Midbrain (tissue), 1 donor: Measurements from ENCODE around the gene STKLD1.
"Not testable (repeated sequence)": the region's sequence is repeated elsewhere in the genome, so short reads cannot be mapped to it uniquely, and the experiment has no call there.

Experiments used
- DNase-seq: peaks from one replicate; lab custom pipeline; 2025; lab: John Stamatoyannopoulos, UW

STKLD1 gene

GRCh38 chr9:133375724-133376654 is at the start of gene STKLD1, which contains the start of gene SURF4:
STKLD1 (plus strand) TSS chr9:133376366; CDS start chr9:133376474, 108 bp downstream.
SURF4 (minus strand) TSS chr9:133376060; CDS start chr9:133375969, 91 bp downstream.
- peak; percentile 95 for DNase-seq

DNA sequence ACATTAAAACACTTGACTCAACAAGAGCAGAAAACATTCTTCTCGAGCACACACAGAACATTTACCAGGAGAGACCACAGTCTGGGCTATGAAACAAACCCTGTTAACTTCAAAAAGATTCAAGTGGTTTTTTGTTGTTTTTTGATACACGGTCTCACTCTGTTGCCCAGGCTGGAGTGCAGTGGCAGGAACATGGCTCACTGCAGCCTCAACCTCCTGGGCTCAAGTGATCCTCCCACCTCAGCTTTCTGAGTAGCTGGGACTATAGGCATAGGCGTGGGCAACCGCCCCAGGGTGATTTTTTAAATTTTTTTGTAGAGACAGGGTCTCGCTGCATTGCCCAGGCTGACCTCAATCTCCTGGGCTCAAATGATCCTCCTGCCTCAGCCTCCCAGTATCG is 49.1 kb upstream of the STKLD1 start:
- DNase-seq = not testable (repeated sequence)

DNA sequence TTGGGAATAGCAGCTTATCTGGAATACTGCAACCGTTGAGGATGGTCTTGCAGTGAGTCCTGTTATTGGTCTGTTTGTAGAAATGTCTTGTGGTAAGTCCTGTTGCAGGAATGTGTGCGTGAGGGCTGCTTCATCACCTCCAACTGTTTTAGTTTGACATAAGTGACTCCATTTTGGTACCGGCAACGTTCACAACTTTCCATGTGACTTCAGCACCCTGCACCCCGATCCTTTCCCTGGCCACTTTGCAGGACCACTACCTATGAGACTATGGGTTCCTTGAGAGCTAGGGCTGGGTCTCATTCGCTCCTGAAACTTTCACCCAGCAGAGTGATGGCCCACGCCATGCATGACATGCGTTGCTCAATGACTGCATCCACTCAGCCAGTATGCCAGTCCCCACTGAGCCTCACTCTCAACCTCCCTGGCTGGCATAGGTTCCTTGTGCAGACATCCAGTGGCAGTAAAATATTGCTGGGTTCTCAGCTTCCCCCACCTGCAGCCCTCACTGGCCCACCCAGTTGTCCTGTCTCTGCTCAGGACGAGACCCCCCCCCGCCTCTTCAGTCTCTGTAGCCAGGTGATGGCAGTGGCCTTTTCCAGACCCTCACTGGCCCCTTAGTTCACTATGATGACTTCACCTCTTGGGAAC is 48.2 kb upstream of the STKLD1 start:
- no peak for DNase-seq

GRCh38 chr9:133329306-133330156 is 46.6 kb upstream of the STKLD1 start:
- not testable (repeated sequence) for DNase-seq

GRCh38 chr9:133331221-133331620 is 44.9 kb upstream of the STKLD1 start:
- no peak for DNase-seq

GRCh38 chr9:133331641-133332380 is 44.4 kb upstream of the STKLD1 start:
- DNase-seq = no peak

GRCh38 chr9:133332381-133332730 is 43.8 kb upstream of the STKLD1 start:
- no peak for DNase-seq

DNA sequence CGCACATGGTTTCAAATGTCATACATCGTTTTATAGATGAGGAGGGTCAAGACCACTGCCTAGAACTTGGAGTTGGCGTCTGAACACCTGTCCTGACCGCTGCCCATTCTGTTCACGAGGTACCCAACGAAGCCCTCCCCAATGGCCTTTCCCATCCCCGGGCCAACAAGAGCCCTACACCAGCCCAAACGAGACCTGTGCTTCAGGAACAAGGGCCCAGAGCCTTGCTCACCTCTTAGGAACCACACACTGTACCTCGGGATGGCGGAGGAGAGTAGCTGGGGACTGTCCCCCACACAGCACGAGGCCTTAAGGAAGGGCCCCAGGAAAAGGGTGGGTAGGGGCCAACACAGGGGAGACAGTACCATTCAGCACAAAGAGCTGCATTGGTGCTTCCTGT is 43.2 kb upstream of the STKLD1 start:
- no peak for DNase-seq

DNA sequence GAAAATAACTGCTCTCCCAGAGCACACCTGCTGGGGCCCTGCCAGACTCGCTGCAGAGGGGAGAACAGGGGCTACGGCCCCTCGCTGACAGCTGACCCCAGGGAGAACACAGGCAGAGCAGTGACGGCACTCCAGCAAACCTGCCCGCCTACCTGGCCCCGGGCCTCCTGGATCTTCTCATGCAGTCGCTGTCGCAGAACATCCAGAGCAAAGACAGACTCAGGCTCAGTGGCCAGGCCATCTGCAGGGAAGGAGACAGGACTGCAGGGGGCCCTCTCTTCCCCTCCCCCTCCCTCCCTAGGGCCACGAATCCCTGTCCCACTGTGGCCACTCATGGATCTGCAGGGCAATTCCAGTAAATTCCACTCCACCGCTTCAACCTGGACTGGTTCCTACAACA is 42.6 kb upstream of the STKLD1 start:
- DNase-seq = no peak

GRCh38 chr9:133334161-133334560 is 42.0 kb upstream of the STKLD1 start:
- no peak for DNase-seq

DNA sequence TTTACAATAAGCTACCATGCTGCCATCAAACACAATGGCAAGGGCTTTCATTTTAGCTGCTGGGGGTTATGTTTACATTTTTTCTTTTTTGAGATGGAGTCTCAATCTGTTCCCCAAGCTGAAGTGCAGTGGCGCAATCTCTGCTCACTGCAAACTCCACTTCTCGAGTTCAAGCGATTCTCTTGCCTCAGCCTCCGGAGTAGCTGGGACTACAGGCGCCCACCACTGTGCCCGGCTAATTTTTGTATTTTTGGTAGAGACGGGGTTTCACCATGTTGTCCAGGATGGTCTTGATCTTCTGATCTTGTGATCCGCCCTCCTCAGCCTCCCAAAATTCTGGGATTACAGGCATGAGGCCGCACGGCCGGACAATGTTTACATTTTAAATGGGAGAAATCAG is 41.3 kb upstream of the STKLD1 start:
- DNase-seq = not testable (repeated sequence)

DNA sequence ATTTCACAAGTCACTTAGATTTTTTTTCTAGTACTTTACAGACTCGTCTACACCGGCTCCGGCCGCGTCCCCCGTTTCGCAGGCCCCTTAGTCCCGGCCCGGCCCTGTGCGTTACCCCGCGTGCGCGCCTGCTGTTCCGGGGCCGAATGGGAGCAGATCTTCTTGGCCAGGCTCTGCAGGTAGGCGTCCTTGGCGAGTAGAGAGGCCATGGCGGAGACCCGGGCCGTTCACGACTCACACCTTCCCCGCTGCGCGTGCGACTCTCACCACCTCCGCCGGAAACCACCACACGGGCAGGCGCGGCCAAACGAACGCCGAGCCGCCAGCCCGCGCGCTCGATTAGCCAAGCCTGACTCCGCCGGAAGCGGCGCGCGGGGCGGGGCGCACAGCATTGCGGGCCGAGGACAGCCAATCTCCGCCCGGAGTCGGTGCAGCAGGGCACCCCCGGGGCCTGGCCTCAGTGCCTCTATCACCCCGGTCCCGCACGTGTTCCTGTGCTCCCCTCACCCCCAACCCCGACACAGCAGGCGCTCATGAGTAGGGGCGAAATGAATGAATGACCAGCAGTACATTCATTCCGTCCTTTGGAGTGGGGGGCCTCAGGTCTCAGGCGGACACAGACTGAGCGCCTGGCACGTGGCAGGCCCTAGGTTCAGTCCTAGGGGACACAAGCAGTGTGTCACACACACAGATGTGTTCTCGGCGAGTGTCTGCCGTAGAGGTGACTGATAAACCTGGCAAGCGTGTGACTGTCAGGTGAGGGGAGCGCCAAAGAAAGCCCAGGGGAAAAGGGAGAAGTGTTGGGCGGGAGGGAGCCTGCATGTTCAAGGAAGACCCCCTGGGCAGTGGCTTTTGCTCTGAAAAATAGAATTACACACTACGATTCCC is 40.0 kb upstream of the STKLD1 start, which contains the start of gene SURF6:
SURF6 (minus strand) TSS at position 265 of the 888 bp plus-strand sequence; CDS start at position 209, 56 bp downstream.
- DNase-seq = peak; percentile 91

DNA sequence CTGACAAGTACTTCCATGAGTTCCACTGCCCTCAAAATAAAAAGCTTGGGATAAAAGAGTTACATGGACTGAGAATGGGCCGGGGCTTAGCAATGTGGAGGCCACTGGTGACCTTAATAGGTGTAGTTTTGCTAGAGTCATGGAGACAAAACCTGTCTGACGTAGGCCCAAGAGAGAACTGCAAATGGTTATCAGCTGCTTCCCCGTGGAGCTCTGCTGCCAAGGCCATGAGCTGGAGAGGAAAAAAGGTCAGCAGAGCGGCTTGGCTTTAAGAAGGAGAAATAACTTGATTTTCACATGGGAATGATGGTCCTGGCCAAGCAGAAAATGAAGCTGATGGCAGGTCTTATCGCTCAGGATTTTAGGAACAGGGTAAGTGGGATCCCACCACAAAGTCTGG is 36.5 kb upstream of the STKLD1 start:
- no peak for DNase-seq

- no peak for DNase-seq
Observed at GRCh38 chr9:133340256-133340655, 35.9 kb upstream of the STKLD1 start.

GRCh38 chr9:133340916-133341315 is 35.2 kb upstream of the STKLD1 start:
- no peak for DNase-seq

DNA sequence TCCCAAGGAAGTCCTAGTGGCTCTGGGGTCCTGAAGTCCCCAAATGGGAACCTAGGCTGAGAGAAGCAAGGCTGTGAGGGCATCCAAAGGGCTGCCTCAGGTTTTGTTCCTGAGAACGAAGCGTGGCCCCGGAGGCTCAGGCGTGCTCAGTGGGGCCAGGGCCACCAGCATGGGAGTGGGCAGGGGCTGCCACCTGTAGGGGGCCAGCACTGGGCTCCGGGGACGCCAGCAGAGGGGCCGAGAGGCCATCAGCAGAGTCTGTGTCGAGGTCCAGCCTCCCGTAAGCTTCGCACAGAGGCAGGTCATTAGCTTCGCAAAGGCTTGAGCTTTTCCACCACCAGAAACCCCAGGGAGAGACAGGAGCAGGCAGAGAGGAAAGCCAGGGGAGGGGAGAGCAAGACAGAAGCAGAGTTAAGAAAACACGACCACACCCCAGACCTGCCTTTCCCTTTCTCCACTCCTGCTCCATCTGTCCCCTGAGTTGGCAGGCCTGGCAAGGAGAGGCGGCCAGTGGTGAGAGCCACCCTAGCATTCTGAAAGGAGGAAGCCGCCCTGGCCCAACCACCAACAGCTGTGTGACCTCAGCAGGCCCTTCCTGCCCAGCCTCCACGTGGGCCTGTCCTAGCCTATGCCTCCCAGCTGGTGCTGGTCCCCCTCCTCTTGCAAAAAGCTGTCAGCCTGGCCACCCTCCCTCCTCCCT is 34.6 kb upstream of the STKLD1 start:
- DNase-seq = peak; percentile 17

DNA sequence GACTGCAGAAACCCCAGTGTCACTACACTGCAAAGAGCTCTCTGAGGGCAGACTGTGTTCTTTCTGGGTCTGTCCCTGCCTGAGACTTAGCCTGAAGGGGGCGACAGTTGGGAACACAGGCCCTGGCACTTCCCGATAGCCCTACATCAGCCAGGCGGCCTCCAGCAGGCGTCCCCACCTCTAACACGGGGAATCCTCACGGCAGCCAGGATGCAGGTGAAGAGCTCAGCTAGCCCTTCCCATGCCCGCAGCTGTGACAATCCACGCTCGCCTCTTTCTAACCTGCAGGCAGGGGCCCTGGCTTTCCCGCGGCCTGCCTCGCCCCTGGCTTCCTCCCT is 34.1 kb upstream of the STKLD1 start:
- no peak for DNase-seq

DNA sequence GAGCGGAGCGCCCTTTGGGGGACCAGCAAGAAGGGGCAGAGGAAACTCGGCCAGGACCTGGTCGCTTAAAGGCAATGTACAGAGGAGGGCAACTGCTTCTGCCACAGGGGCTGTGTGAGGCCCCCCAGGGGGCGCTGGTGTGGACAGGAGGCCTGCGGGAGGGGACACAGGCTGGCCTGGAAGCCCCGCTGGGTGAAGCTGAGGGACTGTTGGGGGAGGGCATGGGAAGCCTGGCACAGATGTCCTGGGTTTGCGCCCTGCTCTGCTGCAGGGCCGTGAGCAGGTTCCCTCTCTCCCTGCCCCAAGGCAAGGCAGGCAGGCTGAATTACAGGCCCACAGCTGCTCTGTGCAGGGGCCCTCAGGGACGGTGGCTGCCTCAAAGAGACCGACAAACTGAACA is 33.6 kb upstream of the STKLD1 start:
- no peak for DNase-seq

DNA sequence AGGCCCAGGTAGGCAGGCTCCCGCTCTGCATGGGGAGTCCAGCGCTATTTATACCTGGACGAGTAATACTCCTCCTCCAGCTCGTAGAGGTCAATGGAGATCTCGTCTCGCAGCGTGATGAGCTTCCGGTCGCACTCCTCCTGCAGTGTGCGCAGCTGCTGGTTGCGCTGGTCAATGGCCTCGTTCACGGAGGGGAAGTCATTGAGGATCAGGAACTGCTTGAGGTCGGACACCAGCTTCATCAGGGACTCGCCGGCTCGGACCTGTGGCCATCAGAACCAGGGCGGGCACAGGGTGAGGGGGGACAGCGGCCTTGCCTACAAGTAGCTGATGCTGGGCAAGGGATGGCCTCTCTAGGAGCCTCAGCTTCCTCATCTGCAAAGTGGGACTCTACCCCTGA is 32.1 kb upstream of the STKLD1 start:
- DNase-seq = no peak

- DNase-seq = no peak
Observed at GRCh38 chr9:133344979-133345378, 31.2 kb upstream of the STKLD1 start.
